Measurements from ENCODE around the gene OBSCN. TPM values are rescaled to one million over a fixed set of nuclear protein-coding genes. Genes with fewer than 3 reads are reported as not detected.

The OBSCN gene
- total RNA-seq, 2 donors from 2014 or later = 34.3 to 45.2 TPM

- Histone ChIP-seq H3K36me3 (no peaks in the 10 kb centered on the region), H3K9me3 (no peaks in the 10 kb centered on the region), H3K4me3 (no peak overlapping the region), H3K27me3 (replicated peaks; ENCODE audit: insufficient read depth) (no peaks in the 10 kb centered on the region), H3K27ac (no peak overlapping the region), H3K4me1 (replicated peaks) (no peaks in the 10 kb centered on the region)
- WGBS = 96% methylated on average over 12 of the region's 13 CpGs
- no peak for DNase-seq (ENCODE audit: low spot score)
- no peak for TF ChIP-seq POLR2A (IDR thresholded peaks at IDR 0.05)
- TF ChIP-seq, protein P1, sequence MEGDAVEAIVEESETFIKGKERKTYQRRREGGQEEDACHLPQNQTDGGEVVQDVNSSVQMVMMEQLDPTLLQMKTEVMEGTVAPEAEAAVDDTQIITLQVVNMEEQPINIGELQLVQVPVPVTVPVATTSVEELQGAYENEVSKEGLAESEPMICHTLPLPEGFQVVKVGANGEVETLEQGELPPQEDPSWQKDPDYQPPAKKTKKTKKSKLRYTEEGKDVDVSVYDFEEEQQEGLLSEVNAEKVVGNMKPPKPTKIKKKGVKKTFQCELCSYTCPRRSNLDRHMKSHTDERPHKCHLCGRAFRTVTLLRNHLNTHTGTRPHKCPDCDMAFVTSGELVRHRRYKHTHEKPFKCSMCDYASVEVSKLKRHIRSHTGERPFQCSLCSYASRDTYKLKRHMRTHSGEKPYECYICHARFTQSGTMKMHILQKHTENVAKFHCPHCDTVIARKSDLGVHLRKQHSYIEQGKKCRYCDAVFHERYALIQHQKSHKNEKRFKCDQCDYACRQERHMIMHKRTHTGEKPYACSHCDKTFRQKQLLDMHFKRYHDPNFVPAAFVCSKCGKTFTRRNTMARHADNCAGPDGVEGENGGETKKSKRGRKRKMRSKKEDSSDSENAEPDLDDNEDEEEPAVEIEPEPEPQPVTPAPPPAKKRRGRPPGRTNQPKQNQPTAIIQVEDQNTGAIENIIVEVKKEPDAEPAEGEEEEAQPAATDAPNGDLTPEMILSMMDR (IDR thresholded peaks at IDR 0.05) = no peak
- TF ChIP-seq POLR2AphosphoS5 (IDR thresholded peaks at IDR 0.05) = no peak
- intact Hi-C loops (cut with DNase I) = no loop called here
Measured at GRCh38 chr1:228215663-228216116, 7.8 kb downstream of the OBSCN start.

DNA sequence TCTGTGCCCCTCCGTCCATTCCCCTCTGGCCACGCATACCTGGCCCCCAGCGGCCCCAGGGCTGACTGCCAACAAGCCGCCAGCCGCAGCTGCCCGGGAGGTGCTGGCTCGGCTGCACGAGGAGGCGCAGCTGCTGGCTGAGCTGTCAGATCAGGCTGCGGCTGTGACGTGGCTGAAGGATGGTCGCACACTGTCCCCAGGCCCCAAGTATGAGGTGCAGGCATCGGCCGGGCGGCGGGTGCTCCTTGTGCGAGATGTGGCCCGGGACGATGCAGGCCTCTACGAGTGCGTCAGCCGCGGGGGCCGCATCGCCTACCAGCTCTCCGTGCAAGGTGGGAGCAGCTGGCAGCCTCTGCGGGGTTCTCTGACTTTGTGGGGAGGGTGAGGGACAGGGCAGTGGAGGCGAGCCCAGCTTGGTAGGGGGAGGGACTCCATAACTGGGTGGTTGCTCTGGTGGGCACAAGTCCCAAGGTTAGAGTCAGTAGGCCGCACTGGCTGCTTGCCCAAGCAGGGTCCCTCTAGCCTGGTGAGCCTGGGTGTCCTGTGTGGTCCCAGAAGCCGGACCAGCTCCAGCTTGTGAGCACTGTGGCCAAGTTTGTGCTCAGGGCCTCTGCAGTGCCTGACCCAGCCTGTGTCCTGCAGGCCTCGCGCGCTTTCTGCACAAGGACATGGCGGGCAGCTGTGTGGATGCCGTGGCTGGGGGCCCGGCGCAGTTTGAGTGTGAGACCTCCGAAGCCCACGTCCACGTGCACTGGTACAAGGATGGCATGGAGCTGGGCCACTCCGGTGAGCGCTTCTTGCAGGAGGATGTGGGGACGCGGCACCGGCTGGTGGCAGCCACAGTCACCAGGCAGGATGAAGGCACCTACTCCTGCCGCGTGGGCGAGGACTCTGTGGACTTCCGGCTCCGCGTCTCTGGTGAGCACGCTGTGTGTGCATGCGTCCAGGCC lies 8.8 kb downstream of the OBSCN start:
- DNase-seq (ENCODE audit: low spot score) = no peak
- intact Hi-C loops (cut with DNase I) = no loop called here
- H3K9me3 ChIP-seq = no peaks in the 10 kb centered on the region
- no peaks in the 10 kb centered on the region for H3K4me1 ChIP-seq (replicated peaks)
- WGBS = 80% methylated on average over 53 of the region's 53 CpGs
- no peaks in the 10 kb centered on the region for H3K27me3 ChIP-seq (replicated peaks; ENCODE audit: insufficient read depth)
- no peak overlapping the region for H3K27ac ChIP-seq
- TF ChIP-seq POLR2A (IDR thresholded peaks at IDR 0.05) = no peak
- no peak for TF ChIP-seq POLR2AphosphoS5 (IDR thresholded peaks at IDR 0.05)
- TF ChIP-seq, protein P1 (IDR thresholded peaks at IDR 0.05) = no peak
- H3K36me3 ChIP-seq = no peaks in the 10 kb centered on the region
- no peak overlapping the region for H3K4me3 ChIP-seq

- TF ChIP-seq POLR2AphosphoS5 (IDR thresholded peaks at IDR 0.05) (no peak), POLR2A (IDR thresholded peaks at IDR 0.05) (no peak)
- TF ChIP-seq, protein P1 (IDR thresholded peaks at IDR 0.05) = no peak
- no peaks in the 10 kb centered on the region for H3K27me3 ChIP-seq (replicated peaks; ENCODE audit: insufficient read depth)
- no peaks in the 10 kb centered on the region for H3K36me3 ChIP-seq
- H3K9me3 ChIP-seq = no peaks in the 10 kb centered on the region
- WGBS = 83% methylated on average over 14 of the region's 14 CpGs
- no peaks in the 10 kb centered on the region for H3K4me1 ChIP-seq (replicated peaks)
- H3K4me3 ChIP-seq = no peak overlapping the region
- no peak for DNase-seq (ENCODE audit: low spot score)
- intact Hi-C loops (cut with DNase I) = no loop called here
- H3K27ac ChIP-seq = no peak overlapping the region
Measured at GRCh38 chr1:228217551-228218344, 9.9 kb downstream of the OBSCN start.

- WGBS = 90% methylated on average over 14 of the region's 14 CpGs
- H3K9me3 ChIP-seq = no peaks in the 10 kb centered on the region
- no peaks in the 10 kb centered on the region for H3K4me1 ChIP-seq (replicated peaks)
- no peak overlapping the region for H3K4me3 ChIP-seq
- no peak for DNase-seq (ENCODE audit: low spot score)
- TF ChIP-seq, protein P1 (IDR thresholded peaks at IDR 0.05) = no peak
- TF ChIP-seq POLR2A (IDR thresholded peaks at IDR 0.05) = no peak
- TF ChIP-seq POLR2AphosphoS5 (IDR thresholded peaks at IDR 0.05) = no peak
- H3K27me3 ChIP-seq (replicated peaks; ENCODE audit: insufficient read depth) = no peaks in the 10 kb centered on the region
- intact Hi-C loops (cut with DNase I) = no loop called here
- no peaks in the 10 kb centered on the region for H3K36me3 ChIP-seq
- no peak overlapping the region for H3K27ac ChIP-seq
Measured at GRCh38 chr1:228218513-228219244, 10.8 kb downstream of the OBSCN start.

Data from prostate gland (tissue), 2 donors.